Ovary (tissue), 9 donors: Measurements from ENCODE around the gene SH3PXD2B. TPM values are rescaled to one million over a fixed set of nuclear protein-coding genes. Genes with fewer than 3 reads are reported as not detected.
"Not testable (repeated sequence)": the region's sequence is repeated elsewhere in the genome, so short reads cannot be mapped to it uniquely, and the experiment has no call there.

Source experiments
- DNase-seq, 5 donors: peaks; one replicate each; pipeline ENCODE4 v3.0.0-alpha.2; 2019 to 2020
- H3K27ac ChIP-seq, 2 donors: fragments of 200-600 bp; one replicate each; pipeline versions ENCODE4 v1.5.1 to v1.8.0; 2019 to 2022
- H3K27me3 ChIP-seq: fragments of 200-600 bp; one replicate; pipeline ENCODE4 v1.8.0; 2022
- H3K36me3 ChIP-seq: fragments of 200-600 bp; sonication (generic); one replicate; pipeline ENCODE4 v1.5.1; 2019
- H3K4me1 ChIP-seq: one replicate; pipeline ENCODE4 v1.8.1; 2013; ENCODE audit warnings: mild to moderate bottlenecking, moderate library complexity; ENCODE audit not compliant: insufficient read depth
- H3K4me3 ChIP-seq: fragments of 200-600 bp; sonication (generic); one replicate; pipeline ENCODE4 v1.5.1; 2017
- H3K9me3 ChIP-seq, 2 donors: fragments of 200-600 bp in 1 of 2; sonication (generic) in 1 of 2; one replicate each; pipeline versions ENCODE4 v1.5.1 to v1.8.1; 2013 to 2019; ENCODE audit warnings: mild to moderate bottlenecking in 1 of 2, moderate library complexity in 1 of 2
- CTCF ChIP-seq, 3 donors: fragments of 450-650 bp in 2 of 3; fragments of 200-600 bp in 1 of 3; IDR thresholded peaks; one replicate each; pipeline versions ENCODE4 v1.5.1 to v1.8.0; 2016 to 2022; ENCODE audit warnings: antibody characterized with exemption in 3 of 3, mild to moderate bottlenecking in 1 of 3
- EP300 ChIP-seq: sonication (generic); formaldehyde crosslinking; IDR thresholded peaks from one replicate; pipeline ENCODE4 v1.6.1; 2017; ENCODE audit warnings: antibody characterized with exemption
- POLR2A ChIP-seq: fragments of 450-650 bp; IDR thresholded peaks from one replicate; pipeline ENCODE4 v1.6.1; 2017; ENCODE audit warnings: antibody characterized with exemption, mild to moderate bottlenecking, moderate library complexity
- WGBS, 3 donors: extraction: QIAGEN DNeasy Blood & Tissue Kit in 1 of 3; methylation state at CpG; one replicate each; pipeline versions ENCODE4 v1.1.5 to v1.1.7; 2013 to 2017; 5-methylcytosine and 5-hydroxymethylcytosine counted together
- intact Hi-C, 4 donors: fragments of 100-400 bp; cut with DNase I; formaldehyde crosslinking; loops; one replicate each; pipeline versions ENCODE4 v1.11.0 to v1.15.1; 2022 to 2023
- polyA plus RNA-seq, 2 donors: library from polyadenylated mRNA; stranded (reverse); fragments of 200-250 nt in 1 of 2; fragments of 350-450 nt in 1 of 2; fragmentation: Illumina TruSeq in 1 of 2; extraction: RNeasy Lipid Tissue Mini Kit (QIAGEN cat#74804) in 1 of 2; gene quantifications; one replicate each; pipeline ENCODE4 v1.2.3, GENCODE V29; 2013 to 2014
- total RNA-seq, 7 donors: library from RNA; depleted of rRNA in 2 of 7; stranded (reverse); fragments of >200 nt in 2 of 7; fragmentation: NEBNext Ultra II Directional in 3 of 7; extraction: Animal tissue kit (Norgen Biotek cat#: 25700) in 3 of 7; gene quantifications; one replicate each; pipeline versions ENCODE4 v1.1.0 to v1.2.4, GENCODE V29; 2016 to 2023
- donor health status: DM: no; HTN: no; CAD: no; lungs with moderate emphysema.
- donor health status: DM: no; HTN: no; CAD: no.
- donor health status: Bipolar disorder and iron deficiency.
- donor health status: DM: yes; HTN: yes; CAD: no.
- donor health status: DM: no; HTN: no; CAD: no.
- donor health status: DM: yes; HTN: yes; CAD: no.

Gene SH3PXD2B
- total and polyA plus RNA-seq, 9 donors: 13.0 to 71.8 (median 49.9) TPM

GRCh38 chr5:172350212-172351181 lies 103.8 kb downstream of the SH3PXD2B start:
- Histone ChIP-seq H3K27me3 (no peaks in the 10 kb centered on the region), H3K9me3 (no peaks in the 10 kb centered on the region), H3K4me3 (no peak overlapping the region), H3K4me1 (peaks cover 3% of the 10 kb centered on the region), H3K36me3 (no peaks in the 10 kb centered on the region), H3K27ac (no peak overlapping the region)
- DNase-seq: no peak
- intact Hi-C loops: loop anchor here in 1 of 4 donors (5.0 kb wide), 1 partner anchor 102 kb away; the partner anchor contains the start of gene SH3PXD2B
- TF ChIP-seq EP300 (no peak), CTCF (IDR thresholded peaks at IDR 0.05) (no peak), POLR2A (no peak)
- WGBS, 3 donors: 94 to 96% (median 95%) methylated on average over 25 to 26 of the region's 26 CpGs

DNA sequence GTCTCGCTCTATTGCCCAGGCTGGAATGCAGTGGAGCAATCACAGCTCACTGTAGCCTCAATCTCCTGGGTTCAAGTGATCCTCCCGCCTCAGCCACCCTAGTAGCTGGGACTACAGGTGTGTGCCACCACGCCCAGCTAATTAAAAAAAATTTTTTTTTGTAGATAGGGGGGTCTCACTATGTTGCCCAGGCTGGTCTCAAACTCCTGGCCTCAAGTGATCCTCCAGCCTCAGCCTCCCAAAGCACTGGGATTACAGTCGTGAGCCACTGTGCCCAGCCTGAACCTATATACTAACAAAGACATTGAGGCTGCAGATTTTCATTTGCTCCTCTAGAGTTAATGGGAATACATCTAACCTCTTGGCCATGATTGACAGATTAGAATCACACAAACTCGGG lies 105.6 kb downstream of the SH3PXD2B start:
- intact Hi-C loops, H3K36me3 ChIP-seq, H3K27ac ChIP-seq, H3K4me1 ChIP-seq, H3K27me3 ChIP-seq, DNase-seq, H3K4me3 ChIP-seq, H3K9me3 ChIP-seq: not testable (repeated sequence)
- WGBS, 3 donors: 84 to 88% (median 86%) methylated on average over 5 of the region's 5 CpGs

DNA sequence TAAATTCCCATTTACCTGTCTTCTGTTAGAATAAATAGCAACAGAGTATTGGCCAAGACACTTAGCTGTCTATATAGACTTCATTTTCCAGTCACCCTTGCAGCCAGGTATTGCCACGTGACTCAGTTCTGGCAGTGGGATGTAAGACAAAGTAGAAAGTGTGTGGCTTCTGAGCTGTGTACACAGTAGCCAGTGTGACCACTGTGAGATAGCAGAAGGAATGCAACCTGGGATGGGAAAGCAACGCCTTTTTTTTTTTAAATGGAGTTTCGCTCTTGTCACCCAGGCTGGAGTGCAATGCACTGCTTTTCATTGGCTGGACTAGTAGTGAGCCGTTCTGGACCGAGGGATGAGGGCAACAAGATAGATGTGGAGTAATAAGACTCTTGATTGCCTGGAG lies 106.2 kb downstream of the SH3PXD2B start:
- Histone ChIP-seq H3K4me3 (no peak overlapping the region), H3K4me1 (no peaks in the 10 kb centered on the region), H3K9me3 (no peaks in the 10 kb centered on the region), H3K27me3 (no peaks in the 10 kb centered on the region), H3K27ac (no peak overlapping the region), H3K36me3 (no peaks in the 10 kb centered on the region)
- 78 to 87% (median 79%) methylated on average over 5 of the region's 5 CpGs for WGBS, 3 donors
- TF ChIP-seq EP300 (no peak), CTCF (IDR thresholded peaks at IDR 0.05) (no peak), POLR2A (no peak)
- DNase-seq: no peak
- intact Hi-C loops: no loop called here

DNA sequence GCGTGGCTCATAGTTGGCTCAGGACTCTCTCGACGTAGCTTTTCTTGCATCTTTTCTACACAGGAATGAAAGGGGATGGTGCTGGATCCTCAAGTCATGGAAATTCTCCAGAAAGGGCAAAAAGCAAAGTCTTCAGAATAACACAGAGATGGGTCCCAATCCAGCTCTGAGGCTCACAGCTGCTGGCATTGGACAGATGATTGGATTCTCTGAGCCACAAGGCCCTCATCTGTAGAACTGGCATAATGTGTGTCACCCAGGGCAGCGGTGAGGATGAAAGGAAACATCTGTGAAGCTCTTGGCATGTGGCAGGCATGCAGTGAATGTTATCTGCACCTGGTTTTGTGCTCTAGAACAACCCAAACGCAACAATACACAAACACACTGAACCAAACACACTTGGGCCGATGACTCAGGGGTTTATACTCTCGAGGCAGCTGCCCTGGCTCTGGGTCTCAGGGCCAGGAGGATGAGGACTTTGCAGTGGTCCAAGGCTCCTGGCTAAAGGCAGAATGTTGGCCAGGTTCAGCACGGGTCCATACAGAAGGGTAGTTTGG lies 106.8 kb downstream of the SH3PXD2B start:
- 29 to 45% (median 42%) methylated on average over 8 of the region's 8 CpGs for WGBS, 3 donors
- Histone ChIP-seq H3K4me3 (no peak overlapping the region), H3K27ac (no peak overlapping the region), H3K36me3 (no peaks in the 10 kb centered on the region), H3K4me1 (no peaks in the 10 kb centered on the region), H3K9me3 (no peaks in the 10 kb centered on the region), H3K27me3 (no peaks in the 10 kb centered on the region)
- intact Hi-C loops: no loop called here
- no peak for DNase-seq
- TF ChIP-seq CTCF (IDR thresholded peaks at IDR 0.05): no peak
- TF ChIP-seq EP300: no peak
- TF ChIP-seq POLR2A: no peak

GRCh38 chr5:172345881-172346280 lies 108.4 kb downstream of the SH3PXD2B start:
- DNase-seq: no peak
- 72 to 82% (median 82%) methylated on average over 11 of the region's 11 CpGs for WGBS, 3 donors
- Histone ChIP-seq H3K4me3 (no peak overlapping the region), H3K36me3 (no peaks in the 10 kb centered on the region), H3K4me1 (no peaks in the 10 kb centered on the region), H3K9me3 (no peaks in the 10 kb centered on the region), H3K27me3 (no peaks in the 10 kb centered on the region), H3K27ac (no peak overlapping the region)
- intact Hi-C loops: no loop called here
- TF ChIP-seq CTCF (IDR thresholded peaks at IDR 0.05) (no peak), EP300 (no peak), POLR2A (no peak)
